H1 (cell line): ENCODE results near the gene ACOT7. TPM values are rescaled to one million over a fixed set of nuclear protein-coding genes. Genes with fewer than 3 reads are reported as not detected.

Experiments
- CTCF ChIP-seq, 3 experiments: IDR thresholded peaks; 1 replicate in 2 of 3; 2 replicates in 1 of 3; pipeline versions ENCODE4 v1.5.1 to v1.6.1; 2011; ENCODE audit warnings: low read length in 3 of 3, mild to moderate bottlenecking in 3 of 3, inconsistent platforms in 2 of 3, low read depth in 1 of 3, moderate library complexity in 1 of 3; ENCODE audit not compliant: insufficient read depth in 1 of 3; ENCODE audit errors: control extremely low read depth in 1 of 3
- KDM5A ChIP-seq: fragments of 200-600 bp; IDR thresholded peaks from 2 replicates; pipeline ENCODE4 v1.7.1; 2012; ENCODE audit warnings: mild to moderate bottlenecking, low read length, inconsistent platforms, mixed read lengths
- SUZ12 ChIP-seq: fragments of 200-600 bp; sonication (generic); IDR thresholded peaks from 2 replicates; pipeline ENCODE4 v1.6.1; 2012; ENCODE audit warnings: mild to moderate bottlenecking, inconsistent platforms, low read length, moderate library complexity, mixed read lengths
- TBP ChIP-seq: IDR thresholded peaks from 2 replicates; pipeline ENCODE4 v1.6.1; 2011; ENCODE audit warnings: low read depth, low read length, improper control_type of control experiment
- polyA plus RNA-seq, 7 experiments: library from polyadenylated mRNA; depleted of rRNA in 3 of 7; stranded (reverse) in 5 of 7; unstranded in 2 of 7; fragments of >200 nt in 5 of 7; fragments of 200-250 nt in 2 of 7; gene quantifications; 1 replicate in 5 of 7; 2 replicates in 1 of 7; 4 replicates in 1 of 7; pipeline versions ENCODE4 v1.2.1 to v1.2.3, GENCODE V29; 2011 to 2013; ENCODE audit warnings: missing spikeins in 2 of 7, mixed read lengths in 2 of 7
- total RNA-seq: library from RNA; stranded (reverse); fragmentation: NEBNext Ultra II Directional; extraction: Animal tissue kit (Norgen Biotek cat#: 25700); gene quantifications from 2 replicates; pipeline ENCODE4 v1.2.1, GENCODE V29; 2021
- TF ChIP-seq, protein P1 (sequence below): IDR thresholded peaks from 2 replicates; pipeline ENCODE4 v1.6.1; 2012; ENCODE audit warnings: low read length, inconsistent platforms

ACOT7 gene
- total and polyA plus RNA-seq, 2 of the 8 experiments (the other 6 are each of a cell fraction or from before 2014, with no cell fraction given), result 151 to 214 TPM

DNA sequence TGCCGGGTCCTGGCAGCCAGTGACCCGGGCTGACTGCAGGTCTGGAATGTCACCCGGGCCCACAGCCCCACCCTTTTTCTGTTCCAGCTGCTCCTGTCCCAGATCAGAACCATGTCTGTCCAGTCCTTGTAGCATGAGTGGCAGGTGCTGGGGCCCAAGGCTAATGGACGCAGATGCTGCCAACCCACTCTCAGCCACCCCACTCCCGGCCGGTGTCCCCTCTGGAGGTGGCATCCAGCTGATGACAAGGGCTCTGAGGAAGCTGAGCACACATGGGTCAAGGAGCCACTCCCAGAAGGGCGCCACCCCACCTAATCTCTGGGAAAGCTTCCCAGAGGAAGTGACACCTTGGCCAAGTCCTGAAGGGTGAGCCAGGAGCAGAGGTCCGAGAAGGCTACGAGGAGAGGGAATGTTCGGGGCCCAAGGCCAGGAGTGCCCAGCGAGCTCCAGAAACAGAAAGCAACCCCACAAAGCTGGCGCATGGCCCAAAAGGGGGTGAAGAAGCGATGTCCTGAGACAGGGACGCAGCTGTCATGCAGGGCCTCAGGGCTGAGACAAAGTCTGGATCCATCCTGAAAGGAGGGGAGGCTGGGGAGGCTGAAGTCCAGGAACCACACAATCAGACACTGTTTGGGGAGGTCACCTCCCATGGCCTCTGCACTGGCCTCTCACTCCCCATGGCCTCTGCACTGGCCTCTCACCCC lies 39.5 kb downstream of the ACOT7 start (continued):
- TF ChIP-seq, protein P1, sequence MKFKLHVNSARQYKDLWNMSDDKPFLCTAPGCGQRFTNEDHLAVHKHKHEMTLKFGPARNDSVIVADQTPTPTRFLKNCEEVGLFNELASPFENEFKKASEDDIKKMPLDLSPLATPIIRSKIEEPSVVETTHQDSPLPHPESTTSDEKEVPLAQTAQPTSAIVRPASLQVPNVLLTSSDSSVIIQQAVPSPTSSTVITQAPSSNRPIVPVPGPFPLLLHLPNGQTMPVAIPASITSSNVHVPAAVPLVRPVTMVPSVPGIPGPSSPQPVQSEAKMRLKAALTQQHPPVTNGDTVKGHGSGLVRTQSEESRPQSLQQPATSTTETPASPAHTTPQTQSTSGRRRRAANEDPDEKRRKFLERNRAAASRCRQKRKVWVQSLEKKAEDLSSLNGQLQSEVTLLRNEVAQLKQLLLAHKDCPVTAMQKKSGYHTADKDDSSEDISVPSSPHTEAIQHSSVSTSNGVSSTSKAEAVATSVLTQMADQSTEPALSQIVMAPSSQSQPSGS, result no peak
- no peak for TF ChIP-seq KDM5A
- TF ChIP-seq CTCF (IDR thresholded peaks at IDR 0.05; ENCODE audit: control extremely low read depth in 1 of 3, insufficient read depth in 1 of 3, low read depth in 1 of 3, low read length in 3 of 3), result no peak
- TF ChIP-seq SUZ12, result no peak
- no peak for TF ChIP-seq TBP
